Naive thymus-derived CD4-positive, alpha-beta T cell (primary cell): ENCODE results near the gene PABPN1L. TPM values are rescaled to one million over a fixed set of nuclear protein-coding genes. Genes with fewer than 3 reads are reported as not detected.
"Not testable (repeated sequence)": the region's sequence is repeated elsewhere in the genome, so short reads cannot be mapped to it uniquely, and the experiment has no call there.

ENCODE experiments used
- ATAC-seq: fragments of 150-1000 bp; cut with Tn5 transposase; 2 replicates; pipeline ENCODE4 v1.10.0; 2021; ENCODE audit warnings: mild to moderate bottlenecking, moderate library complexity
- CTCF ChIA-PET: fragments of 350-600 bp; sonication (Branson Sonifier 250); formaldehyde crosslinking; loops from one replicate; lab custom pipeline; 2021; ENCODE audit warnings: antibody characterized with exemption; lab: Charles Lee
- POLR2A ChIA-PET: fragments of 350-600 bp; sonication (Branson Sonifier 250); formaldehyde crosslinking; loops from one replicate; lab custom pipeline; 2021; ENCODE audit warnings: antibody characterized with exemption, inconsistent platforms; lab: Charles Lee
- DNase-seq, 9 donors: peaks; one replicate each; pipeline versions ENCODE4 v3.0.0 to v3.0.0-alpha.2; 2020 to 2022; ENCODE audit warnings: mixed read lengths in 1 of 9
- H3K27ac ChIP-seq: one replicate; pipeline ENCODE4 v1.7.0; 2013; ENCODE audit warnings: mild to moderate bottlenecking, low read depth, low read length, moderate library complexity
- H3K27me3 ChIP-seq, 2 donors: one replicate each; pipeline ENCODE4 v1.7.0; 2013; ENCODE audit warnings: low read length in 2 of 2, mild to moderate bottlenecking in 2 of 2, moderate library complexity in 2 of 2; ENCODE audit not compliant: control insufficient read depth in 2 of 2, insufficient read depth in 2 of 2
- H3K36me3 ChIP-seq, 3 experiments: 1 replicate in 2 of 3; 2 replicates in 1 of 3; pipeline ENCODE4 v1.7.0; 2013; ENCODE audit warnings: low read length in 3 of 3, mild to moderate bottlenecking in 3 of 3, moderate library complexity in 1 of 3; ENCODE audit not compliant: insufficient read depth in 3 of 3, control insufficient read depth in 2 of 3
- H3K4me1 ChIP-seq, 2 donors: one replicate each; pipeline ENCODE4 v1.7.0; 2013; ENCODE audit warnings: low read length in 2 of 2, mild to moderate bottlenecking in 2 of 2, moderate library complexity in 1 of 2; ENCODE audit not compliant: control insufficient read depth in 2 of 2, insufficient read depth in 2 of 2
- H3K4me3 ChIP-seq: 2 replicates; pipeline ENCODE4 v1.7.0; 2013; ENCODE audit warnings: mild to moderate bottlenecking, low read length
- H3K9me3 ChIP-seq, 3 experiments: 1 replicate in 2 of 3; 2 replicates in 1 of 3; pipeline ENCODE4 v1.7.0; 2013; ENCODE audit warnings: low read length in 3 of 3; ENCODE audit not compliant: control insufficient read depth in 2 of 3
- H3K27ac Mint-ChIP-seq, 9 donors: one replicate each; pipeline ENCODE4 v1.8.0; 2020 to 2022; ENCODE audit warnings: mixed read lengths in 9 of 9, mild to moderate bottlenecking in 8 of 9, moderate library complexity in 5 of 9, inconsistent platforms in 2 of 9
- H3K27me3 Mint-ChIP-seq, 5 donors: one replicate each; pipeline ENCODE4 v1.8.0; 2021 to 2022; ENCODE audit warnings: mixed read lengths in 5 of 5, mild to moderate bottlenecking in 1 of 5
- H3K36me3 Mint-ChIP-seq, 5 donors: one replicate each; pipeline ENCODE4 v1.8.0; 2020 to 2022; ENCODE audit warnings: mixed read lengths in 5 of 5, mild to moderate bottlenecking in 3 of 5, inconsistent platforms in 1 of 5
- H3K4me1 Mint-ChIP-seq, 7 donors: one replicate each; pipeline ENCODE4 v1.8.0; 2020 to 2022; ENCODE audit warnings: mixed read lengths in 7 of 7, mild to moderate bottlenecking in 3 of 7, inconsistent platforms in 1 of 7
- H3K4me3 Mint-ChIP-seq, 10 donors: one replicate each; pipeline ENCODE4 v1.8.0; 2020 to 2022; ENCODE audit warnings: mild to moderate bottlenecking in 10 of 10, mixed read lengths in 10 of 10, moderate library complexity in 6 of 10, inconsistent platforms in 2 of 10
- H3K9me3 Mint-ChIP-seq, 11 donors: one replicate each; pipeline ENCODE4 v1.8.0; 2020 to 2022; ENCODE audit warnings: mixed read lengths in 11 of 11, mild to moderate bottlenecking in 4 of 11, inconsistent platforms in 1 of 11, moderate library complexity in 1 of 11
- intact Hi-C, 2 donors: fragments of 100-400 bp; cut with micrococcal nuclease; formaldehyde crosslinking; loops; one replicate each; pipeline ENCODE4 v1.15.1; 2023
- polyA plus RNA-seq, 2 donors: library from polyadenylated mRNA; unstranded; fragments of 300-500 nt; fragmentation: Illumina TruSeq; gene quantifications; one replicate each; pipeline ENCODE4 v1.2.3, GENCODE V29; 2021
- total RNA-seq, 6 experiments: library from RNA in 5 of 6; stranded (reverse) in 5 of 6; gene quantifications; 1 replicate in 5 of 6; 2 replicates in 1 of 6; pipeline ENCODE4 v1.2.3 and lab custom pipeline; 2021 to 2026

The PABPN1L gene
- total and polyA plus RNA-seq, 7 experiments from 2014 or later = not detected

GRCh38 chr16:88894266-88894665 is 27.8 kb upstream of the PABPN1L start:
- H3K9me3 ChIP-seq, H3K4me3 ChIP-seq, H3K36me3 Mint-ChIP-seq, H3K36me3 ChIP-seq, H3K4me3 Mint-ChIP-seq, DNase-seq, H3K27ac ChIP-seq, intact Hi-C loops, H3K9me3 Mint-ChIP-seq, CTCF ChIA-PET, POLR2A ChIA-PET, H3K4me1 ChIP-seq, H3K27ac Mint-ChIP-seq, H3K27me3 Mint-ChIP-seq, H3K4me1 Mint-ChIP-seq, ATAC-seq, H3K27me3 ChIP-seq: not testable (repeated sequence)

GRCh38 chr16:88893127-88893968 is 26.9 kb upstream of the PABPN1L start:
- POLR2A ChIA-PET = no interaction called here
- H3K36me3 Mint-ChIP-seq = no peaks in the 10 kb centered on the region
- peaks cover 0 to 1% (median 0%) of the 10 kb centered on the region in 11 donors for H3K9me3 Mint-ChIP-seq
- H3K4me1 Mint-ChIP-seq = no peaks in the 10 kb centered on the region
- H3K27me3 ChIP-seq = no peaks in the 10 kb centered on the region
- no peak for DNase-seq
- H3K36me3 ChIP-seq = no peaks in the 10 kb centered on the region
- no peak overlapping the region for H3K4me3 Mint-ChIP-seq
- H3K27me3 Mint-ChIP-seq = no peaks in the 10 kb centered on the region
- no peak overlapping the region for H3K27ac ChIP-seq
- H3K4me3 ChIP-seq = no peak overlapping the region
- no peaks in the 10 kb centered on the region for H3K4me1 ChIP-seq
- no peak overlapping the region for H3K27ac Mint-ChIP-seq
- CTCF ChIA-PET = no interaction called here
- no peaks in the 10 kb centered on the region for H3K9me3 ChIP-seq
- intact Hi-C loops = no loop called here
- no peak for ATAC-seq

DNA sequence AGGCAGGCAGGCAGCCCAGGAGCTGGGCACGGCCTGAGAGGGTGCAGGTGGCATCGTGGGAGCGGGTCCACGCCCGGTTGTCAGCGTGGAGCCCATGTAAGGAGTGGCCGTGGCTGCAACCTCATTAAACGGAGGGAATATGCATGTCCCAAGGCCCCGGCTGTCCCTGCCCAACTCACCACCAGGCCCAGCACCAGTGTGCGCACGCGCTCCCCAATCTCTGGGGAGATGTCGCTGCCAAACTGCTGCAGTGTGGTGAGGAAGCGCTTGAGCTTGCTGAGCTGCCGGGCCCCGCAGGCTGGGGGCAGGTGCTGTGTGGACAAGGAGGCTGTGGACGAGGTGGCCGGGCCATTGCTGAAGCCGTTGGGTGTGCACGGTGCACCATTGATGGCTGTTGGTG is 25.6 kb upstream of the PABPN1L start:
- H3K36me3 Mint-ChIP-seq = no peaks in the 10 kb centered on the region
- H3K4me3 ChIP-seq = no peak overlapping the region
- no peak overlapping the region for H3K27ac Mint-ChIP-seq
- H3K4me1 ChIP-seq = no peaks in the 10 kb centered on the region
- no peaks in the 10 kb centered on the region for H3K27me3 Mint-ChIP-seq
- DNase-seq (no peak), ATAC-seq (no peak)
- ChIA-PET CTCF (no interaction called here), POLR2A (no interaction called here)
- intact Hi-C loops = no loop called here
- no peak overlapping the region for H3K4me3 Mint-ChIP-seq
- no peaks in the 10 kb centered on the region for H3K4me1 Mint-ChIP-seq
- H3K9me3 Mint-ChIP-seq = peaks cover 0 to 1% (median 0%) of the 10 kb centered on the region in 11 donors
- H3K27ac ChIP-seq = no peak overlapping the region
- H3K27me3 ChIP-seq = no peaks in the 10 kb centered on the region
- no peaks in the 10 kb centered on the region for H3K9me3 ChIP-seq
- no peaks in the 10 kb centered on the region for H3K36me3 ChIP-seq

DNA sequence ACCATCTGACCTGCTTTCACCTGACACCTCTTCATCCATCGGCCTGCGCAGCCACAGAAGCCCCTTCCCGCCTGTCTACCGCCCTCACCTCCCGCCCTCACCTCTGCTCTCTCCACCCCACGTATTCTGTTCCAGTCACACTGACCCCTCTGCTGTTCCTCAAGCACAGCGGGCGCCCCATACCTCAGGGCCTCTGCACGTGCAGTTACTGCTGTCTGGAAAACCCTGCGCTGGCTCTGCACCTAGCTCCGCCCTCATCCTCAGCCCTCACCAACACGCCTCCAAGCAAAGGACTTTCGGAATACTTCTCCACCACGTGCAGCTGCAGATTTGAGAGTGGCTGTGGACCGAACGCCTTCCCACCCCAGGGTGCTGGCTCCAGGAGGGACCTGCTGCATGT is 24.6 kb upstream of the PABPN1L start:
- Histone ChIP-seq H3K4me1 (no peaks in the 10 kb centered on the region), H3K36me3 (no peaks in the 10 kb centered on the region), H3K27me3 (no peaks in the 10 kb centered on the region), H3K27ac (no peak overlapping the region), H3K9me3 (no peaks in the 10 kb centered on the region), H3K4me3 (no peak overlapping the region)
- Mint-ChIP-seq H3K4me1 (no peaks in the 10 kb centered on the region), H3K36me3 (no peaks in the 10 kb centered on the region), H3K9me3 (peaks cover 0 to 1% (median 0%) of the 10 kb centered on the region in 11 donors), H3K27me3 (no peaks in the 10 kb centered on the region), H3K4me3 (no peak overlapping the region), H3K27ac (no peak overlapping the region)
- POLR2A ChIA-PET = no interaction called here
- intact Hi-C loops = no loop called here
- DNase-seq = no peak
- no peak for ATAC-seq
- CTCF ChIA-PET = no interaction called here

- POLR2A ChIA-PET, DNase-seq, H3K27ac Mint-ChIP-seq, CTCF ChIA-PET, H3K27ac ChIP-seq, H3K36me3 ChIP-seq, H3K9me3 Mint-ChIP-seq, H3K27me3 Mint-ChIP-seq, intact Hi-C loops, H3K4me1 ChIP-seq, H3K4me1 Mint-ChIP-seq, H3K27me3 ChIP-seq, H3K36me3 Mint-ChIP-seq, ATAC-seq, H3K4me3 ChIP-seq, H3K9me3 ChIP-seq: not testable (repeated sequence)
- H3K4me3 Mint-ChIP-seq = peak overlapping the region in 1 of 10 donors; percentile 4
Observed at GRCh38 chr16:88889702-88890352, 23.4 kb upstream of the PABPN1L start.

DNA sequence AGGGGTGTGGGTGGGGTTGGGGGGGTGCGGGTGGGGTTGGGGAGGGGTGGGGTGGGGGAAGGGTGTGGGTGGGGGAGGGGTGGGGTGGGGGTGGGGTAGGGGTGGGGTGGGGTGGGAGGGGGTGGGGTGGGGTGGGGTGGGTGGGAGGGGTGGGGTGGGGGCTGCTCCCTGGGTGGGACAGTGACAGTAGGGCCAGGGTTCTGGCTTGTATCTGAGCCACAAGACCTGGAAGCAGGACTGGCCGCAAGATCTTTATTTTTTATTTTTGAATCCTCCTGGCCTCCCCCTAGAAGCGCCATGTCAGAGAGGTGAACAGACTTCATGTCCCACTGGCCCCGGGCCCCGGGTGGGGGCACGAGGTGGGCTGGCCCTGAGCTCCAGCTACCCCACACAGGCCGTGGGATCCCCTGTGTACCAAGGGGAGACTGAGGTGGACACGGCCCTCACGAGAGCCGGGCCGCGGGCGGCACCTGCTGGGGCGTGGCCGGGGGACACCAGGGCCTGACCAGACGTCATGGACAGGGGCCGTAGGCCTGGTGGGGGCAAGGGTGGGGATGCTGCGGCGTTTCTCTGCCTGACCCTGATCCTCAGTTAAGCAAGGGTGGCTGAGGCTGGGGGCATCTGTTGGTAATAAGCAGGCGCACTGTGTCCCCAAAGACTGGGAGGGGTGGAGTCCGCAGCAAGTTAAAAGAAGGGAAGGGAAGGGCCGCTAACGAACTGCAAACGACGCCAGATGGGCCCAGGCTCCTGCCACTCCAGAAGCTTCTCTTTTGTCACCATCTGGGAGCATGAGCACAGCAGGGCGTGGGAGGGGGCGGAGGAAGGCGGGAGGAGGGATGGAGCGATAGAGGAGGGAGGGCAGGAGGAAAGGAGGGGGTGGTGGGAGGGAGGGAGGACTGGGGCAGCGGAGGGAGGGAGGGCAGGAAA is 22.3 kb upstream of the PABPN1L start:
- no peak overlapping the region for H3K4me3 ChIP-seq
- no peaks in the 10 kb centered on the region for H3K4me1 ChIP-seq
- H3K36me3 ChIP-seq = no peaks in the 10 kb centered on the region
- no peaks in the 10 kb centered on the region for H3K27me3 Mint-ChIP-seq
- no peak overlapping the region for H3K4me3 Mint-ChIP-seq
- ATAC-seq (no peak), DNase-seq (no peak)
- ChIA-PET POLR2A (no interaction called here), CTCF (no interaction called here)
- H3K36me3 Mint-ChIP-seq = no peaks in the 10 kb centered on the region
- no peak overlapping the region for H3K27ac Mint-ChIP-seq
- no peak overlapping the region for H3K27ac ChIP-seq
- no peaks in the 10 kb centered on the region for H3K9me3 ChIP-seq
- H3K4me1 Mint-ChIP-seq = no peaks in the 10 kb centered on the region
- H3K27me3 ChIP-seq = no peaks in the 10 kb centered on the region
- intact Hi-C loops = no loop called here
- peaks cover 0 to 1% (median 0%) of the 10 kb centered on the region in 11 donors for H3K9me3 Mint-ChIP-seq
